Measurements from ENCODE around the gene FN3K.
"Not testable (repeated sequence)": the region's sequence is repeated elsewhere in the genome, so short reads cannot be mapped to it uniquely, and the experiment has no call there.

Gene FN3K

GRCh38 chr17:82740906-82741759 lies 5.7 kb downstream of the FN3K start:
- Histone ChIP-seq H3K4me3 (ENCODE audit: low read length) (no peak overlapping the region), H3K27ac (ENCODE audit: low read length) (no peak overlapping the region), H3K36me3 (ENCODE audit: control insufficient read depth, insufficient read depth, low read length) (peaks cover 7% of the 10 kb centered on the region; the same call in 1 of the 2 replicates), H3K27me3 (ENCODE audit: control insufficient read depth, insufficient read depth, low read length) (no peaks in the 10 kb centered on the region), H3K4me1 (ENCODE audit: control insufficient read depth, insufficient read depth, low read length) (no peaks in the 10 kb centered on the region; the same call in 1 of the 2 replicates), H3K9me3 (ENCODE audit: control insufficient read depth, insufficient read depth, low read length) (no peaks in the 10 kb centered on the region)
- no CpG with 5 or more reads among the region's 10 CpGs for WGBS (ENCODE audit: insufficient coverage, insufficient read length)
- no peak for DNase-seq (ENCODE audit: low read depth, low spot score)

GRCh38 chr17:82743344-82744219 lies 8.2 kb downstream of the FN3K start:
- no CpG with 5 or more reads among the region's 16 CpGs for WGBS (ENCODE audit: insufficient coverage, insufficient read length)
- H3K36me3 ChIP-seq (ENCODE audit: control insufficient read depth, insufficient read depth, low read length) = peaks cover 4% of the 10 kb centered on the region; the same call in 1 of the 2 replicates

GRCh38 chr17:82744736-82745135 lies 9.3 kb downstream of the FN3K start:
- H3K27me3 ChIP-seq (ENCODE audit: control insufficient read depth, insufficient read depth, low read length); H3K36me3 ChIP-seq (ENCODE audit: control insufficient read depth, insufficient read depth, low read length); H3K27ac ChIP-seq (ENCODE audit: low read length); H3K4me1 ChIP-seq (ENCODE audit: control insufficient read depth, insufficient read depth, low read length); H3K4me3 ChIP-seq (ENCODE audit: low read length); H3K9me3 ChIP-seq (ENCODE audit: control insufficient read depth, insufficient read depth, low read length); DNase-seq (ENCODE audit: low read depth, low spot score): not testable (repeated sequence)
- WGBS (ENCODE audit: insufficient coverage, insufficient read length) = no CpG with 5 or more reads among the region's 7 CpGs

More at GRCh38 chr17:82743344-82744219, 8.2 kb downstream of the FN3K start:
- no peak for DNase-seq (ENCODE audit: low read depth, low spot score)
- Histone ChIP-seq H3K4me1 (ENCODE audit: control insufficient read depth, insufficient read depth, low read length) (no peaks in the 10 kb centered on the region; the same call in 1 of the 2 replicates), H3K4me3 (ENCODE audit: low read length) (no peak overlapping the region), H3K27ac (ENCODE audit: low read length) (no peak overlapping the region), H3K9me3 (ENCODE audit: control insufficient read depth, insufficient read depth, low read length) (no peaks in the 10 kb centered on the region), H3K27me3 (ENCODE audit: control insufficient read depth, insufficient read depth, low read length) (no peaks in the 10 kb centered on the region)

- Histone ChIP-seq H3K9me3 (ENCODE audit: control insufficient read depth, insufficient read depth, low read length) (no peaks in the 10 kb centered on the region), H3K36me3 (ENCODE audit: control insufficient read depth, insufficient read depth, low read length) (peaks cover 4% of the 10 kb centered on the region; the same call in 1 of the 2 replicates), H3K27me3 (ENCODE audit: control insufficient read depth, insufficient read depth, low read length) (no peaks in the 10 kb centered on the region), H3K4me1 (ENCODE audit: control insufficient read depth, insufficient read depth, low read length) (no peaks in the 10 kb centered on the region; the same call in 1 of the 2 replicates), H3K4me3 (ENCODE audit: low read length) (no peak overlapping the region), H3K27ac (ENCODE audit: low read length) (no peak overlapping the region)
- no peak for DNase-seq (ENCODE audit: low read depth, low spot score)
- no CpG with 5 or more reads among the region's 8 CpGs for WGBS (ENCODE audit: insufficient coverage, insufficient read length)
These were observed 10.1 kb downstream of the FN3K start for GRCh38 chr17:82745524-82745923.

GRCh38 chr17:82748756-82749155 lies 13.3 kb downstream of the FN3K start:
- H3K27ac ChIP-seq (ENCODE audit: low read length) = no peak overlapping the region
- no peaks in the 10 kb centered on the region for H3K4me1 ChIP-seq (ENCODE audit: control insufficient read depth, insufficient read depth, low read length)
- no CpG with 5 or more reads among the region's 16 CpGs for WGBS (ENCODE audit: insufficient coverage, insufficient read length)
- no peak for DNase-seq (ENCODE audit: low read depth, low spot score)
- no peaks in the 10 kb centered on the region for H3K9me3 ChIP-seq (ENCODE audit: control insufficient read depth, insufficient read depth, low read length)
- no peak overlapping the region for H3K4me3 ChIP-seq (ENCODE audit: low read length)
- H3K27me3 ChIP-seq (ENCODE audit: control insufficient read depth, insufficient read depth, low read length) = no peaks in the 10 kb centered on the region
- no peaks in the 10 kb centered on the region; the same call in 1 of the 2 replicates for H3K36me3 ChIP-seq (ENCODE audit: control insufficient read depth, insufficient read depth, low read length)

- Histone ChIP-seq H3K4me3 (ENCODE audit: low read length) (no peak overlapping the region), H3K9me3 (ENCODE audit: control insufficient read depth, insufficient read depth, low read length) (no peaks in the 10 kb centered on the region), H3K27ac (ENCODE audit: low read length) (no peak overlapping the region), H3K4me1 (ENCODE audit: control insufficient read depth, insufficient read depth, low read length) (peaks cover 2% of the 10 kb centered on the region; the same call in 1 of the 2 replicates), H3K36me3 (ENCODE audit: control insufficient read depth, insufficient read depth, low read length) (no peaks in the 10 kb centered on the region; the same call in 1 of the 2 replicates), H3K27me3 (ENCODE audit: control insufficient read depth, insufficient read depth, low read length) (no peaks in the 10 kb centered on the region)
- WGBS (ENCODE audit: insufficient coverage, insufficient read length) = no CpG with 5 or more reads among the region's 40 CpGs
- DNase-seq (ENCODE audit: low read depth, low spot score) = no peak
These were observed 15.0 kb downstream of the FN3K start for GRCh38 chr17:82750241-82750908.

- DNase-seq (ENCODE audit: low read depth, low spot score) = no peak
- peaks cover 5% of the 10 kb centered on the region; the same call in 1 of the 2 replicates for H3K4me1 ChIP-seq (ENCODE audit: control insufficient read depth, insufficient read depth, low read length)
- H3K36me3 ChIP-seq (ENCODE audit: control insufficient read depth, insufficient read depth, low read length) = no peaks in the 10 kb centered on the region; the same call in 1 of the 2 replicates
- WGBS (ENCODE audit: insufficient coverage, insufficient read length) = no CpG with 5 or more reads among the region's 56 CpGs
- H3K9me3 ChIP-seq (ENCODE audit: control insufficient read depth, insufficient read depth, low read length) = no peaks in the 10 kb centered on the region
- no peak overlapping the region for H3K27ac ChIP-seq (ENCODE audit: low read length)
- no peaks in the 10 kb centered on the region for H3K27me3 ChIP-seq (ENCODE audit: control insufficient read depth, insufficient read depth, low read length)
- peak overlapping the region; percentile 61; the same call in 1 of the 2 replicates for H3K4me3 ChIP-seq (ENCODE audit: low read length)
These were observed 15.8 kb downstream of the FN3K start for GRCh38 chr17:82751171-82751570.

- Histone ChIP-seq H3K4me3 (ENCODE audit: low read length) (peak within 1 kb of the TSS; percentile 93), H3K27ac (ENCODE audit: low read length) (no peak within 1 kb of the TSS), H3K9me3 (ENCODE audit: control insufficient read depth, insufficient read depth, low read length) (no peaks in the 10 kb centered on the region), H3K36me3 (ENCODE audit: control insufficient read depth, insufficient read depth, low read length) (no peaks in the 10 kb centered on the region; the same call in 1 of the 2 replicates), H3K4me1 (ENCODE audit: control insufficient read depth, insufficient read depth, low read length) (peaks cover 5% of the 10 kb centered on the region; the same call in 1 of the 2 replicates), H3K27me3 (ENCODE audit: control insufficient read depth, insufficient read depth, low read length) (no peaks in the 10 kb centered on the region)
- no CpG with 5 or more reads among the region's 114 CpGs for WGBS (ENCODE audit: insufficient coverage, insufficient read length)
- DNase-seq (ENCODE audit: low read depth, low spot score) = no peak
These were observed 16.4 kb downstream of the FN3K start, which contains the start of gene TBCD for GRCh38 chr17:82751571-82752370. Gene TBCD (plus strand): TSS chr17:82752065. CDS start chr17:82752194, 129 bp downstream.

GRCh38 chr17:82752371-82753200 lies 17.2 kb downstream of the FN3K start:
- Histone ChIP-seq H3K36me3 (ENCODE audit: control insufficient read depth, insufficient read depth, low read length) (no peaks in the 10 kb centered on the region; the same call in 1 of the 2 replicates), H3K4me1 (ENCODE audit: control insufficient read depth, insufficient read depth, low read length) (peaks cover 5% of the 10 kb centered on the region; the same call in 1 of the 2 replicates), H3K27ac (ENCODE audit: low read length) (no peak overlapping the region), H3K27me3 (ENCODE audit: control insufficient read depth, insufficient read depth, low read length) (no peaks in the 10 kb centered on the region), H3K4me3 (ENCODE audit: low read length) (peak overlapping the region; percentile 93), H3K9me3 (ENCODE audit: control insufficient read depth, insufficient read depth, low read length) (no peaks in the 10 kb centered on the region)
- DNase-seq (ENCODE audit: low read depth, low spot score) = no peak
- WGBS (ENCODE audit: insufficient coverage, insufficient read length) = no CpG with 5 or more reads among the region's 72 CpGs
